HG03575 (cell line): ENCODE measurements around the gene TOMM7.

Experiments
- ATAC-seq: cut with Tn5 transposase; IDR thresholded peaks from one replicate; pipeline ENCODE4 v1.9.1; 2021; ENCODE audit not compliant: unreplicated experiment, insufficient number of reproducible peaks, low FRiP score; ENCODE audit errors: extremely low read depth

Gene TOMM7

DNA sequence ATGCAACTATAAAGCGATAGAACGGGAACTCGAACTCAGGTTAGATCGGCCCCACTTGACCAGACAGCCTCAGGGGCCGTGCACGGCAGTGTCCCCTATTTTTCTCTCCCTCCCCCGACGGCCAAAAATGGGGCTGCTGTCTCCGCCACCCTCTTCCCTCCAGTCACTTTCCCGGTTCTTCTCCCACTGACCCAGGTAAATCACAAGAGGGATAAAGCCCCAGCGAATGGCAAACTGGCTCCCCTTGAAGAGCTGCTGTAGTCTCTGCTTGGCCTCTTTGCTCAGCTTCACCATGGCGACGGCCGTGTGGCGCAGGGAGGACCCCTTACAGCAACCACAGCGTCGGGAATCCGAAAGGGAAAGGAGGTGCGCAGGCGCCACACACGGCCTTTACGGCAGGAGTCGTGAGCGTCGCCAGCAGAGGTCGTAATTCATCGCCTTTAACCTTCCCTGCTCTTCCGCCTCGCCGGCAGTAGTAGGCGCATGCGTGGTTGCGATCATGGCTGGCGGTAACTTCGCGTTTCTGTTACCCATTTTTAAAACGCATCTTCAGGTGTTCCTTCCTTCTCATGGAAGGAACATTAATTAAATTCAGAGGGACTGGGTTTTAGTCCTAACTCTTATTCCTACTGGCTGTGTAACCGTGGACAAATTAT is at the start of gene TOMM7:
TSS of gene TOMM7 (minus strand) at position 364 of the 656 bp plus-strand sequence. CDS start at position 294, 70 bp downstream.
- peak; percentile 31 for ATAC-seq

DNA sequence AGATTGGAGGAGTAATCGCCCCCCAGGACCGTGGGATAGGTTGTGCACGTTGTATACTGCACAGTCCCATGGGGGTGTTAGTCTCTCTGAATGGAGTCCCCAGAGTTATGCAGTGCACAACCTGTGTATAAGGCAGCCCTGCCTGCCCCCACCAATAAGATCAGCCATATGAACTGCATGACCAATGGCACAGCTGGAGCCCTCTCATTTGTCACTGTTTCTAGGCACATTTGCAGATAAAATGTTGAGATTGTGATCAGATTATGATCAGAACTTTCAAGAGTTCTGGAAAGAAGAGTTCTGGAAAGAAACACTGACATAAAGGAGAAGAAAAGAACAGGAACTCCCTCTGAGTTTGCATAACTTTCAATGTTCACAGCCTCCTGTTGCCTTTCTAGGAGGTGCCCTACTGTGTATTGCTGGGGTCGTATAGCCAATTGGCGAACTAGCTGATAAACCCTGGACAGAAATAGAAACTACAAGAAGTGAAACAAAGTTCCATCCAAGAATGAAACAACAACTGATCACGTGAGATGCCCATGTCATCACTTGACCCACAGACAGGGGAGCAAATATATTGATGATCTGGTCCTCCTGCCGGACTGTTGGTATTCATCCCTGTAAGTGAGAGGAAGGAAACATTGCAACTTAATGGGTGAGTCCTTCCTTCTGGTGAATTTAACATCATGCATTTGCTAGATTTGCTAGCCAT is 49.6 kb upstream of the TOMM7 start:
- peak; percentile 76 for ATAC-seq

DNA sequence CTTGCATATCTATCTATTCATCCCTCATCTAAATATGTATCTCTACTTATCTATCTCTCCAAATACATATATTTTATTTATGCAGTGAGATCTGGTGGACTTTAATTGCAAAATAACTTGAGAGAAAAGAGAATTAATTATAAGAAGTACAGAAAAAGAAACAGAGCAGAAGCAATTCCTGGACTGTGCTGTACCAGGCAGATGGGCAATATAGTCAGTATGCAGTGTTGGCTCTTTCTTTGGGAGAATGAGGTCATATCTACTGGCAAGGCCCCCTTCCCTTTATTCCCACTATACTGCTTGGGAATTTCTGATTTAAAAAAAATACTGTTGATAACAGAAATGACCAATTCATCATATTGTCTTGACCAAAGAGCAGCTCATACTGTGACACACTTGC is 49.0 kb upstream of the TOMM7 start:
- no peak for ATAC-seq

DNA sequence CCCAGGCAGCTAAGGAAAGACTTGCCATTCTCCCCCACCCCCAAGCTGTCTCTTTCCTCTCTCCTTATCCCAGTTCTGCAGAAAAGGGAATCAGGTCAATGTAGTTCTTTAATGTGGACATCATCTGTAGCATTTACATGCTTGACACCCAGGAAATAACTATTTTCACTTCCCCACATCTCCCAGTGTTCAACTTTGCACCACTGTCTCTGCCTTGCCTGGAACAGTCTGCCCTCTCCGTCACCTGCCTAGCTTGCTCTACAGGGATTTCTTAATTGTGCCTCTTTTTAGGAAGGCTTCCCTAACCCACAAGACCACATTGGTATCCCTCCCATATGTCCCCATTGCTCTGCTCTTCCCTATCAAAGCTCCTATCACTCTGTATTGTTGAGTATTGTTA is 45.9 kb upstream of the TOMM7 start:
- no peak for ATAC-seq

- no peak for ATAC-seq
Observed at GRCh38 chr7:22867589-22867988, 44.9 kb upstream of the TOMM7 start.

DNA sequence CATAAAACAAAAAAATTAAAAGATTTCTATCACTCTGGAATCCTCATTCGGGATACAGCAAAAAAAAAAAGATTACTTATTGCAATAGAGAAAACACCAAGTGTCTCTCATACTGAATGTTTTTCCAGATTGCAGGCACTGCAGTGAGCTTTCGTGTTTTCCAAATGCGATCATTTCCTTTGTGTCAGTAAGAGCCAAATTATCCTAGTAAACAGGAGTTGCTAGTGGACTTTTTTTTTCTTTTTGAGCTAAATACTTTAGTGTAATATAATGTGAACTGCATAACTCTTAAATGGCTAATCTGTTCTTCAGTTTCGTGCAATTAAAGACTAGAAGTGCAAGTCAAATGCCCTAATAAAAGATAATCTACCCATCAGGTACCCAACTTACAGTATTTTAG is 44.4 kb upstream of the TOMM7 start:
- no peak for ATAC-seq

- ATAC-seq: no peak
Observed at GRCh38 chr7:22865602-22865960, 42.9 kb upstream of the TOMM7 start.

- no peak for ATAC-seq
Observed at GRCh38 chr7:22864855-22865601, 42.4 kb upstream of the TOMM7 start.

GRCh38 chr7:22864301-22864700 is 41.7 kb upstream of the TOMM7 start:
- ATAC-seq: no peak

DNA sequence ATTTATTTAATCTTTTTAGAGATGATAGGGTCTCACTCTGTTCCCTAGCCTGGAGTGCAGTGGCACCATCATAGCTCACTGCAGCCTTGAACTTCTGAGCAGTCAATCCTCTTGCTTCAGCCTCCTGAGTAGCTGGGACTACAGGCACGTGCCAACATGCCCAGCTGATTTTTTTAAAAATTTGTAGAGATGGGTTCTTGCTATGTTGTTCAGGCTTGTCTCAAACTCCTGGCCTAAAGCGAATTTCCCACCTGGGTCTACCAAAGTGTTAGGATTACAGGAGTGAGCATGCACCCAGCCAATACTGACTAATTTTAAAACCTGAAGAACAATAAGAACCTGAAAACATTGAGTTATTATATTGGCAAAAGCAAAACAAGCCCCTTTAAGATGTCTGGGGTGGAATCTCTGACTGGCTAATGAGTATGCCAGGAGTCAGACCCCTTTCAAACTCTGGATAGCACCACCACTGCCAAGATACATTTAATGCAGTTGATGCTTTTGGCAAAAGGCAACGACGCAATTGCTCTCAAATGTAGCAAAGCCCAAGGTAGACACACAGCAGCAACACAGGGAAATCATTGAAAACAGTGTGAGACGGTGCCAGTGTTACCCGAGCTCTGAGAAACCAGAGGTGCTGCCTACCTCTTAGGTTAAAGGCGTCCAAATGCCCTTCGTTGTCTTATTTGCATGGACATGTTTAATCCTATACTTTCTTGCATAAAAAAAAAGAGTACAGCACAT is 40.7 kb upstream of the TOMM7 start:
- ATAC-seq: no peak

DNA sequence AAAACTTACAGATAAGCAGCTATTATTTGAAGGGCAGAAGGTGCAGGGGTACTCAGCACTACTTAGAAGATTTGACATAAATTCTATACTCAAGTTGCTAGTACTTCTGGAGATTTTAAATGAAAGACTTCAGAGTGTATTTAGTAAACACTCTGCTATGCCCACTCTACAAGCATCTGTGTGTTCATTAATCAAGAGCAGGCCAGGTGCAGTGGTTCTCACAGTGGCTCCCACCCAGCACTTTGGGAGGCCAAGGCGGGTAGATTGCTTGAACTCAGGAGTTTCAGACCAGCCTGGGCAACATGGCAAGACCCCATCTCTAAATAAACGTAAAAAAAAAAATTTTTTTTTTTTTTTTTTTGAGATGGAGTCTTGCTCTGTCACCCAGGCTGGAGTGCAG is 38.9 kb upstream of the TOMM7 start:
- ATAC-seq: no peak

GRCh38 chr7:22860784-22861482 is 38.3 kb upstream of the TOMM7 start:
- ATAC-seq: no peak

DNA sequence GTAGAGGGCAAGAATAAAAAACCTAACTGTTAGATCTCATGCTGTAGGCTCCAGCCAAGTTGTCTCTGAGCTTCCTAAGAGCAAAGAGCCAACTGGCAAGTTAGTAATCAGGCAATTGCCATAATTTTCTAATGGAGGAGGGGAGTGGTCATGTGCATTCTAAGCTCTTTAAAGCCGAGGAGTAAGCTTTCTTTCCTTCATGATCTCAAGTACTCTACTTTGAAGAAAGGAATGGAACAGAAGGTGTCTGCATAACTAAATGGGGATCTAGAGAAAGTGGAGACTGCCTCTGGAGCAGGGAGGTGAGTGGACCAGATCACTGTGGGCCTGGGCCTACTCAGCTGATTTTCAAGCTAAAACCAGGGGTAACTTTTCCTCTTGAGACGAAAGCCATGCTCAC is 37.7 kb upstream of the TOMM7 start:
- no peak for ATAC-seq

- ATAC-seq: no peak
Observed at GRCh38 chr7:22859641-22860290, 37.1 kb upstream of the TOMM7 start.

DNA sequence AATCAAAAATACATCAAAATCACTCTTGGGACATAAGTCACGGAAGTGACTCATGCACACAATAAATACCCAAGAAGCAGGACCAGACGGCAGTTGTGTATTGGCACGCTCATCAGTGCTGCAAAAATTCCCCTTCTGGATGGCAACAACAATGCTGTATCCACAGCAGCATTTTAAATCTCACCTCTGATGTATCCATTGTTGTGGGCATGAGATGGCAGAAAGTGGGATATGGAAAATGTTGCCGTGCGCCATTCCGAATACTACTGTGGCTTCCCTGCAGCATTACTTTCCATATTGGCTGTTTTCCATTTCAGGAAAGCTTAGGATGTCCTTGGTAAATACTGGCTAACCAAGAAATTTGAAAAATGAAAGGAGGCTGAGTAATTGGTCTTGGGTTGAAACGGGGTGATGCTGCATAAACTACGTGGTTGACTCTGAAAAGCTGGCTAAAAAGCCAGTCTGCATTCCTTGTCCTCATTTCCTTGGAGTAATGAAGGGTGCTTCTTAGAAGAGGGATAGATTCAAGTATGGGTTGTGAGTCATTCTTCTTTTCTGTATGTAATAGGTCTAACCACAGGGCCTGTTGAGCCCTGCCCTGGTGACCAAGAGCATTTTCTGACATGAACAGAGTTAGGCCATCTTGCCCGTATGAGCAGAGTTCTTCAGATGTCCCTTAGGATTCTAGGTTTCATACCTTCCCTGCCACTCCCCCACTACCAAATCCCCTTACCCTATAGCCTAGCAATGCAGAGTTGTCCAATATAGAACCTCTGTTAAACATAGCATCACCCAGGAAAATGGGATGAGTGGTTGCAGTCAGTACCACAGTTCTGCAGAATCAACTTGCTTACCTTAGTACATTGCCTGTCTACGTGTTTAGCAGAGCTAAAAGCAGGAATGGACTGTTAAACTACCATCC is 36.3 kb upstream of the TOMM7 start:
- ATAC-seq: no peak

GRCh38 chr7:22858274-22858639 is 35.6 kb upstream of the TOMM7 start:
- ATAC-seq: no peak

DNA sequence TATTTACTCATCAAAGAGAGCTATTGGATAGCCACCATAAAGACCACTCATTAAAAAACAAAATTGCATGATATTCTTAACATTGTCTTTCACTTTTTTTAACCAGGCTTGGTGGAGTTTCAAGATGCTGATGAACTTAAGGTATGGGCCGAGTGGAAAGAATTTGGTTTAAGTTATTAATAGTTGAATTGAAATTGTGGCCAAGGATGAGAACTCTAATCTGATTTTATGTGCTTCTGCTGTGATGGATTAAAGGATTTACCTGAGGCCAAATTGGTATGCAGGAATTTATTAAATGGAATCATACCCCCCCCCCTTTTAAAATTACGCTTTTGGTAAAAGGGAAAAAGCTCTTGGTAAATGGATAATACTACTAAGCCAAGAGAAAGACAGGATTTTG is 33.8 kb upstream of the TOMM7 start:
- no peak for ATAC-seq

DNA sequence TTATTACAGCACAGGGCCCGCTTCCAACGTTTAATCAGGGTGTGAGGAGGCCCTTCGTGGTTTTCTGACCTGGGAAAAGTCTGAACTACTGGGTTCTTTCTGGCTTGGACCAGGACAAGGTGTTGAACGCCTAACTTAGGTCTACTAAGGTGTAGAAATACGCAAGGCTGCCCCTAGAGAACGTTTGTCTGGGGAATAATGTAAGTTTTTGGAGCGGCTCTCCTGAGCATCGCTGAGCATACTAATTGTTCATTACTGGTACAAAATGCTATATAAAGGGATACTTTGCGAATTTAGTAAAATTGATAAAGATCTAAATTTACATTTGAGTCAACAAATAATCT is 32.4 kb upstream of the TOMM7 start:
- no peak for ATAC-seq
